Hepatocyte (in vitro differentiated cells): ENCODE data around the gene LGALS3BP. TPM values are rescaled to one million over a fixed set of nuclear protein-coding genes. Genes with fewer than 3 reads are reported as not detected.

Experiments used
- DNase-seq: peaks from one replicate; pipeline ENCODE4 v3.0.0-alpha.2; 2016; ENCODE audit warnings: low spot score
- H2AFZ ChIP-seq: fragments of 200-600 bp; sonication (generic); 2 replicates; pipeline ENCODE4 v1.6.0; 2016; ENCODE audit warnings: antibody characterized with exemption, mild to moderate bottlenecking
- H3K27ac ChIP-seq: fragments of 200-600 bp; sonication (generic); 2 replicates; pipeline ENCODE4 v1.5.1; 2016; ENCODE audit warnings: mild to moderate bottlenecking
- H3K27me3 ChIP-seq: fragments of 200-600 bp; sonication (generic); 2 replicates; pipeline ENCODE4 v1.6.1; 2016
- H3K36me3 ChIP-seq: fragments of 200-600 bp; sonication (generic); replicated peaks from 2 replicates; pipeline ENCODE4 v1.5.1; 2016; ENCODE audit warnings: low read depth; ENCODE audit not compliant: insufficient read depth
- H3K4me1 ChIP-seq: fragments of 200-600 bp; sonication (generic); 2 replicates; pipeline ENCODE4 v1.5.1; 2016; ENCODE audit warnings: mild to moderate bottlenecking, moderate library complexity; ENCODE audit not compliant: insufficient read depth
- H3K4me2 ChIP-seq: fragments of 200-600 bp; sonication (generic); 2 replicates; pipeline ENCODE4 v1.6.0; 2016
- H3K4me3 ChIP-seq: fragments of 200-600 bp; sonication (generic); 2 replicates; pipeline ENCODE4 v1.5.1; 2016; ENCODE audit warnings: mild to moderate bottlenecking
- H3K79me2 ChIP-seq: fragments of 200-600 bp; sonication (generic); 2 replicates; pipeline ENCODE4 v1.6.0; 2017; ENCODE audit warnings: mild to moderate bottlenecking
- H3K9me2 ChIP-seq: fragments of 200-600 bp; sonication (generic); replicated peaks from 2 replicates; pipeline ENCODE4 v1.6.0; 2017; ENCODE audit warnings: mild to moderate bottlenecking; ENCODE audit not compliant: insufficient read depth
- H3K9me3 ChIP-seq: fragments of 200-600 bp; sonication (generic); 2 replicates; pipeline ENCODE4 v1.5.1; 2016; ENCODE audit warnings: low read depth, mild to moderate bottlenecking
- H4K20me1 ChIP-seq: fragments of 200-600 bp; sonication (generic); 2 replicates; pipeline ENCODE4 v1.6.0; 2016; ENCODE audit warnings: mild to moderate bottlenecking; ENCODE audit not compliant: insufficient read depth, poor library complexity, severe bottlenecking
- EZH2 ChIP-seq: fragments of 200-600 bp; sonication (generic); IDR thresholded peaks from 2 replicates; pipeline ENCODE4 v1.6.1; 2016; ENCODE audit warnings: antibody characterized with exemption, mild to moderate bottlenecking, borderline replicate concordance
- EZH2phosphoT487 ChIP-seq: fragments of 200-600 bp; sonication (generic); IDR thresholded peaks from one replicate; pipeline ENCODE4 v1.6.1; 2018; ENCODE audit warnings: antibody characterized with exemption, mild to moderate bottlenecking, low read depth, moderate library complexity; ENCODE audit not compliant: unreplicated experiment, severe bottlenecking
- WGBS: methylation state at CpG from one replicate; pipeline ENCODE4 v1.1.6; 2016; ENCODE audit warnings: low lambda C conversion rate; ENCODE audit errors: missing lambda C conversion rate; 5-methylcytosine and 5-hydroxymethylcytosine counted together
- polyA plus RNA-seq: library from polyadenylated mRNA; unstranded; fragments of >200 nt; fragmentation: Nextera tagmentation; extraction: Ambion mirVana; gene quantifications from 2 replicates; pipeline ENCODE4 v1.2.1, GENCODE V29; 2016
- total RNA-seq: library from RNA; depleted of rRNA; stranded (reverse); fragments of >200 nt; gene quantifications from 2 replicates; pipeline ENCODE4 v1.2.3, GENCODE V29; 2014
- TF ChIP-seq, protein P1 (sequence below): fragments of 200-600 bp; sonication (generic); IDR thresholded peaks from 2 replicates; pipeline ENCODE4 v1.5.1; 2016; ENCODE audit warnings: antibody characterized with exemption, mild to moderate bottlenecking; ENCODE audit not compliant: poor library complexity

The LGALS3BP gene
- total and polyA plus RNA-seq, 2 experiments from 2014 or later: 305 to 787 TPM

- DNase-seq: no peak
- H3K4me1 ChIP-seq: peaks cover 11% of the 10 kb centered on the region
Measured at GRCh38 chr17:78985395-78985794, 5.7 kb upstream of the LGALS3BP start.

DNA sequence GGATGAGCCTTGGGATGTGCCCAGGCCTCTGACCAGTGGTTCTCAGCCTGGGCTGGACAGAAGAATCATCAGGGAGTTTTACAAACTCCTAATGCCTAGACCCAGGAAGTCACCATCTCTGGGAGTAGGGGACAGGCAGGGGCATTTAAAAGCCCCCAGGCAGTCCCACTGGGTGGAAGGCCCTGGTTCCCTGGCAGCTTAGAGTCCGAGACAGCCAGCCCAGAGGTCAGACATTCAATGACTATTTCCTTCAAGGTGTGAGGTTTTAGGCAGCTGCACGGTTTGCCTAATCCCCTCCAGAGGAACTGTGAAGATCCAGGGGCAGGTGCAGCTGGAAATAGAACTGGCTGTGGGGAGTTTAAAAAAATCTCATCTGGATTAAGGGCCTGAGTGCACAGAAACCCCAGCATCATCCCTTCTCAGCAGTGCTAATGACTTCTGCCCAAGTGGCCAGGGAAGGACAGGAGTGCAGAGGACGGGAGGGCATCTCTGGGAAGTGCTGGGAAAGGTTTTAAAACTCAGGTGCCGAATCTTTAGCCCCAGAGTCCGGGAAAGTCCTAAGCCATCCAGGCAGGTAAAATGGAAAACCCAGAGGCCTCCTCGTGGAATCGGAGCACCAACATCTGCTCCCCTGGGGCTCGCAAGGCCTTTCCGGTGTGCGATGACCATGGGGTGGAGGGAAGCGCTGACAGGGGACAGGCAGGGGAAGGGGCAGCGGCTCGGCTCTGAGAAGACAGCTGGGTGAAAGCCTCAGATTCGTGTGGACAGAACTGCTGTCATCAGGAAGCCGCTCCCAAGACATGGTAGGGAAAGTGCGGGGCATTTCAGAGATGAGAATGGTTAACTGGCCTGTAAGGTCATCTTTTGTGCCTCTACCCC, 1.5 kb upstream of the LGALS3BP start:
- Histone ChIP-seq H3K27me3 (no peaks in the 10 kb centered on the region), H3K9me3 (no peaks in the 10 kb centered on the region), H3K27ac (no peak overlapping the region), H3K79me2 (peaks cover 16% of the 10 kb centered on the region), H3K9me2 (no peaks in the 10 kb centered on the region), H3K36me3 (no peaks in the 10 kb centered on the region), H3K4me2 (no peak overlapping the region), H3K4me1 (peaks cover 23% of the 10 kb centered on the region), H2AFZ (no peak overlapping the region), H3K4me3 (no peak overlapping the region), H4K20me1 (no peaks in the 10 kb centered on the region)
- TF ChIP-seq EZH2phosphoT487: no peak
- TF ChIP-seq, protein P1, sequence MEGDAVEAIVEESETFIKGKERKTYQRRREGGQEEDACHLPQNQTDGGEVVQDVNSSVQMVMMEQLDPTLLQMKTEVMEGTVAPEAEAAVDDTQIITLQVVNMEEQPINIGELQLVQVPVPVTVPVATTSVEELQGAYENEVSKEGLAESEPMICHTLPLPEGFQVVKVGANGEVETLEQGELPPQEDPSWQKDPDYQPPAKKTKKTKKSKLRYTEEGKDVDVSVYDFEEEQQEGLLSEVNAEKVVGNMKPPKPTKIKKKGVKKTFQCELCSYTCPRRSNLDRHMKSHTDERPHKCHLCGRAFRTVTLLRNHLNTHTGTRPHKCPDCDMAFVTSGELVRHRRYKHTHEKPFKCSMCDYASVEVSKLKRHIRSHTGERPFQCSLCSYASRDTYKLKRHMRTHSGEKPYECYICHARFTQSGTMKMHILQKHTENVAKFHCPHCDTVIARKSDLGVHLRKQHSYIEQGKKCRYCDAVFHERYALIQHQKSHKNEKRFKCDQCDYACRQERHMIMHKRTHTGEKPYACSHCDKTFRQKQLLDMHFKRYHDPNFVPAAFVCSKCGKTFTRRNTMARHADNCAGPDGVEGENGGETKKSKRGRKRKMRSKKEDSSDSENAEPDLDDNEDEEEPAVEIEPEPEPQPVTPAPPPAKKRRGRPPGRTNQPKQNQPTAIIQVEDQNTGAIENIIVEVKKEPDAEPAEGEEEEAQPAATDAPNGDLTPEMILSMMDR: no peak
- no peak for TF ChIP-seq EZH2
- 90% methylated on average over 16 of the region's 16 CpGs for WGBS
- no peak for DNase-seq

More at GRCh38 chr17:78985395-78985794, 5.7 kb upstream of the LGALS3BP start:
- TF ChIP-seq, protein P1: no peak
- TF ChIP-seq EZH2 (no peak), EZH2phosphoT487 (no peak)
- H3K9me3 ChIP-seq: no peaks in the 10 kb centered on the region
- no peaks in the 10 kb centered on the region for H3K36me3 ChIP-seq
- no peak overlapping the region for H2AFZ ChIP-seq
- no peaks in the 10 kb centered on the region for H3K27me3 ChIP-seq
- 97% methylated on average over 5 of the region's 5 CpGs for WGBS
- H3K4me3 ChIP-seq: no peak overlapping the region
- no peak overlapping the region for H3K4me2 ChIP-seq
- H3K9me2 ChIP-seq: no peaks in the 10 kb centered on the region
- H4K20me1 ChIP-seq: no peaks in the 10 kb centered on the region
- no peaks in the 10 kb centered on the region for H3K79me2 ChIP-seq
- no peak overlapping the region for H3K27ac ChIP-seq

DNA sequence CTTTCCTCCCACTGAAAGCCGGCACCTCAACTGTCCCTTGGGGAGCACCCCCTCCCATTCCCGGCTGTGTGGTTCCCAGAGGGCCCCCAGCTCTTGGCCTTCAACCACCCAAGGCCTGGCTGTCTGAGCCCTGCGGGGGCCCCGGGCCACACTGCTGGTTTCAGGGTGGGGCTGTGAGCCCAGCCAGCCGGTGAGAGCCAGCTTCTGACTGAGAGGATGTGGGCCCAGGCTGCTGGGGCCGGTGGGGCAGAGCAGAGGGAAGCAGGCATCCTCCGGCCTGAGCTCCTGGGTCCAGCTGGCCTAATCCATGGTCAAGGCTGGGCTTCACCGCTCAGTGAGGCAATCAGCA, 875 bp upstream of the LGALS3BP start:
- Histone ChIP-seq H2AFZ (no peak overlapping the region), H3K4me1 (peaks cover 25% of the 10 kb centered on the region), H3K36me3 (no peaks in the 10 kb centered on the region), H3K27ac (peak overlapping the region; percentile 53), H3K4me3 (no peak overlapping the region), H3K27me3 (no peaks in the 10 kb centered on the region), H3K4me2 (no peak overlapping the region), H3K79me2 (peaks cover 16% of the 10 kb centered on the region), H3K9me2 (no peaks in the 10 kb centered on the region), H3K9me3 (no peaks in the 10 kb centered on the region), H4K20me1 (no peaks in the 10 kb centered on the region)
- TF ChIP-seq EZH2: no peak
- TF ChIP-seq, protein P1: no peak
- TF ChIP-seq EZH2phosphoT487: no peak
- WGBS: 82% methylated on average over 8 of the region's 8 CpGs
- DNase-seq: no peak
